K562 (cell line): ENCODE results near the gene ZNF438. TPM values are rescaled to one million over a fixed set of nuclear protein-coding genes. Genes with fewer than 3 reads are reported as not detected.
A peak's percentile ranks its signal among the peaks of the same experiment; 100 is the strongest.

Experiments
- ATF4 ChIP-seq: fragments of 450-650 bp; formaldehyde crosslinking; IDR thresholded peaks from 2 replicates; pipeline ENCODE4 v1.4.0; 2022; ENCODE audit warnings: mild to moderate bottlenecking, moderate library complexity
- BDP1 ChIP-seq: IDR thresholded peaks from 3 replicates; pipeline ENCODE4 v1.6.1; 2011; ENCODE audit not compliant: insufficient read length, insufficient read depth
- CAMTA2 ChIP-seq: fragments of 250-450 bp; sonication (Bioruptor Pico); conservative IDR thresholded peaks from 2 replicates; pipeline ENCODE4 v1.5.1; 2022
- GTF2F1 ChIP-seq: IDR thresholded peaks from 2 replicates; pipeline ENCODE4 v1.6.1; 2011; ENCODE audit warnings: low read depth, low read length, improper control_type of control experiment
- HES1 ChIP-seq: fragments of 450-650 bp; IDR thresholded peaks from 2 replicates; pipeline ENCODE4 v1.6.1; 2016; ENCODE audit warnings: low read depth, mild to moderate bottlenecking, moderate library complexity
- KHSRP ChIP-seq: fragments of 450-650 bp; IDR thresholded peaks from 2 replicates; pipeline ENCODE4 v1.6.1; 2017
- NKRF ChIP-seq: fragments of 450-650 bp; IDR thresholded peaks from 2 replicates; pipeline ENCODE4 v1.6.1; 2016; ENCODE audit warnings: borderline replicate concordance
- NR2F6 ChIP-seq: fragments of 450-650 bp; formaldehyde crosslinking; IDR thresholded peaks from 2 replicates; pipeline ENCODE4 v1.4.0; 2020; ENCODE audit warnings: mild to moderate bottlenecking
- NUFIP1 ChIP-seq: fragments of 450-650 bp; IDR thresholded peaks from 2 replicates; pipeline ENCODE4 v1.6.1; 2018; ENCODE audit not compliant: partially characterized antibody
- SNRNP70 ChIP-seq: fragments of 200-400 bp; formaldehyde crosslinking; optimal IDR thresholded peaks from 2 replicates; pipeline ENCODE3; 2017; ENCODE audit warnings: low read depth, low read length
- TCFL5 ChIP-seq: fragments of 250-450 bp; sonication (Bioruptor Pico); conservative IDR thresholded peaks from 2 replicates; pipeline ENCODE4 v1.6.1; 2021; ENCODE audit warnings: mild to moderate bottlenecking, moderate library complexity, matching md5 sums
- USF1 ChIP-seq: sonication (generic); formaldehyde crosslinking; IDR thresholded peaks from 2 replicates; pipeline ENCODE4 v1.9.0; 2022; ENCODE audit warnings: mild to moderate bottlenecking, missing genetic modification reagents
- ZBTB33 ChIP-seq: sonication (generic); formaldehyde crosslinking; IDR thresholded peaks from 2 replicates; pipeline ENCODE4 v1.8.1; 2023; ENCODE audit warnings: mild to moderate bottlenecking, missing genetic modification reagents
- ZNF316 ChIP-seq: fragments of 450-650 bp; IDR thresholded peaks from 2 replicates; pipeline ENCODE4 v1.6.1; 2016
- ZNF354B ChIP-seq: fragments of 250-450 bp; sonication (Bioruptor Pico); IDR thresholded peaks from 2 replicates; pipeline ENCODE4 v1.4.0; 2020
- polyA plus RNA-seq, 8 experiments: library from polyadenylated mRNA; depleted of rRNA in 4 of 8; stranded (reverse) in 5 of 8; unstranded in 3 of 8; fragments of >200 nt; fragmentation: Nextera tagmentation in 2 of 8; fragmentation: Illumina TruSeq in 1 of 8; extraction: Ambion mirVana in 2 of 8; extraction: Trizol in 1 of 8; gene quantifications; 2 replicates each; pipeline versions ENCODE4 v1.2.1 to v1.2.3, GENCODE V29; 2011 to 2014; ENCODE audit warnings: inconsistent platforms in 1 of 8, missing spikeins in 1 of 8
- total RNA-seq, 7 experiments: library from RNA; depleted of rRNA in 6 of 7; stranded (reverse); fragments of >200 nt in 6 of 7; fragmentation: Illumina TruSeq in 2 of 7; extraction: Trizol in 2 of 7; gene quantifications; 2 replicates each; pipeline versions ENCODE4 v1.2.1 to v1.2.3, GENCODE V29; 2011 to 2021; ENCODE audit warnings: low replicate concordance in 1 of 7
- TF ChIP-seq, protein P1 (sequence below): conservative IDR thresholded peaks from 2 replicates; pipeline ENCODE4 v1.6.1; 2011; ENCODE audit warnings: low read depth, mild to moderate bottlenecking, low read length; ENCODE audit not compliant: control insufficient read depth
- TF ChIP-seq, protein P2 (sequence below): sonication (generic); formaldehyde crosslinking; IDR thresholded peaks from 2 replicates; pipeline ENCODE4 v1.8.0; 2022; ENCODE audit warnings: mild to moderate bottlenecking, low read depth, missing genetic modification reagents

Gene ZNF438
- total and polyA plus RNA-seq, 9 of the 15 experiments (the other 6 are each of a cell fraction or from before 2014, with no cell fraction given): 0.45 to 1.5 (median 0.91) TPM

- TF ChIP-seq SNRNP70 (no peak), ZNF316 (no peak), GTF2F1 (no peak; the same call in 1 of the 2 replicates), ZNF354B (peak; percentile 70), ATF4 (0 out of 2 replicates have a peak, but pooled peaks have one; percentile 55), NUFIP1 (no peak), CAMTA2 (CRISPR knock-in tag) (no peak), NR2F6 (CRISPR knock-in tag) (peak; percentile 67; the same call in 1 of the 2 replicates), HES1 (no peak), BDP1 (no peak), USF1 (CRISPR knock-in tag) (no peak), TCFL5 (CRISPR knock-in tag) (no peak), ZBTB33 (CRISPR knock-in tag) (peak; percentile 35; the same call in 1 of the 2 replicates), NKRF (peak; percentile 45; the same call in 1 of the 2 replicates), KHSRP (peak; percentile 68)
- TF ChIP-seq, protein P1, sequence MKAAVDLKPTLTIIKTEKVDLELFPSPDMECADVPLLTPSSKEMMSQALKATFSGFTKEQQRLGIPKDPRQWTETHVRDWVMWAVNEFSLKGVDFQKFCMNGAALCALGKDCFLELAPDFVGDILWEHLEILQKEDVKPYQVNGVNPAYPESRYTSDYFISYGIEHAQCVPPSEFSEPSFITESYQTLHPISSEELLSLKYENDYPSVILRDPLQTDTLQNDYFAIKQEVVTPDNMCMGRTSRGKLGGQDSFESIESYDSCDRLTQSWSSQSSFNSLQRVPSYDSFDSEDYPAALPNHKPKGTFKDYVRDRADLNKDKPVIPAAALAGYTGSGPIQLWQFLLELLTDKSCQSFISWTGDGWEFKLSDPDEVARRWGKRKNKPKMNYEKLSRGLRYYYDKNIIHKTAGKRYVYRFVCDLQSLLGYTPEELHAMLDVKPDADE: no peak
- TF ChIP-seq, protein P2, sequence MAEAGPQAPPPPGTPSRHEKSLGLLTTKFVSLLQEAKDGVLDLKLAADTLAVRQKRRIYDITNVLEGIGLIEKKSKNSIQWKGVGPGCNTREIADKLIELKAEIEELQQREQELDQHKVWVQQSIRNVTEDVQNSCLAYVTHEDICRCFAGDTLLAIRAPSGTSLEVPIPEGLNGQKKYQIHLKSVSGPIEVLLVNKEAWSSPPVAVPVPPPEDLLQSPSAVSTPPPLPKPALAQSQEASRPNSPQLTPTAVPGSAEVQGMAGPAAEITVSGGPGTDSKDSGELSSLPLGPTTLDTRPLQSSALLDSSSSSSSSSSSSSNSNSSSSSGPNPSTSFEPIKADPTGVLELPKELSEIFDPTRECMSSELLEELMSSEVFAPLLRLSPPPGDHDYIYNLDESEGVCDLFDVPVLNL (CRISPR knock-in tag): no peak
These were observed at the start of gene ZNF438 (continued) for GRCh38 chr10:31031558-31032257.
